ENCODE measurements around the gene UBE2Q2.

Gene UBE2Q2

DNA sequence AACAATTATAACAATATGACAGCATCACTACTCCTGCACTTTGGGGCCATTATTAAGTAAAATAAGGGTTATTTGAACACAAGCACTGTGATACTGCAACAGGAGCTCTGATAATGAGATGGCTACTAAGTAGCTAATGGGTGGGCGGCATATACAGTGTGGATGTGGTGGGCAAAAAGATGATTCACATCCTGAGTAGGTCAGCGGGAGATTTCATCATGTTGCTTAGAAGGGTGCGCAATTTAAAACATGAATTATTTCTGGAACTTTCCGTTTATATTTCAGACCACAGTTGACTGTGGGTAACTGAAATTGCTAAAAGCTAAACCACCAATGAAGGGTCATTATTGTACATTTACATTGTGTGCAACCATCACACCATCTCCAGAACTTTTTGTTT is 102.7 kb downstream of the UBE2Q2 start:
- TF ChIP-seq ZFX (IDR thresholded peaks at IDR 0.05; ENCODE audit: borderline replicate concordance): no peak
- TF ChIP-seq, protein P1, sequence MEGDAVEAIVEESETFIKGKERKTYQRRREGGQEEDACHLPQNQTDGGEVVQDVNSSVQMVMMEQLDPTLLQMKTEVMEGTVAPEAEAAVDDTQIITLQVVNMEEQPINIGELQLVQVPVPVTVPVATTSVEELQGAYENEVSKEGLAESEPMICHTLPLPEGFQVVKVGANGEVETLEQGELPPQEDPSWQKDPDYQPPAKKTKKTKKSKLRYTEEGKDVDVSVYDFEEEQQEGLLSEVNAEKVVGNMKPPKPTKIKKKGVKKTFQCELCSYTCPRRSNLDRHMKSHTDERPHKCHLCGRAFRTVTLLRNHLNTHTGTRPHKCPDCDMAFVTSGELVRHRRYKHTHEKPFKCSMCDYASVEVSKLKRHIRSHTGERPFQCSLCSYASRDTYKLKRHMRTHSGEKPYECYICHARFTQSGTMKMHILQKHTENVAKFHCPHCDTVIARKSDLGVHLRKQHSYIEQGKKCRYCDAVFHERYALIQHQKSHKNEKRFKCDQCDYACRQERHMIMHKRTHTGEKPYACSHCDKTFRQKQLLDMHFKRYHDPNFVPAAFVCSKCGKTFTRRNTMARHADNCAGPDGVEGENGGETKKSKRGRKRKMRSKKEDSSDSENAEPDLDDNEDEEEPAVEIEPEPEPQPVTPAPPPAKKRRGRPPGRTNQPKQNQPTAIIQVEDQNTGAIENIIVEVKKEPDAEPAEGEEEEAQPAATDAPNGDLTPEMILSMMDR (IDR thresholded peaks at IDR 0.05): no peak
- H3K27ac ChIP-seq: no peak overlapping the region

DNA sequence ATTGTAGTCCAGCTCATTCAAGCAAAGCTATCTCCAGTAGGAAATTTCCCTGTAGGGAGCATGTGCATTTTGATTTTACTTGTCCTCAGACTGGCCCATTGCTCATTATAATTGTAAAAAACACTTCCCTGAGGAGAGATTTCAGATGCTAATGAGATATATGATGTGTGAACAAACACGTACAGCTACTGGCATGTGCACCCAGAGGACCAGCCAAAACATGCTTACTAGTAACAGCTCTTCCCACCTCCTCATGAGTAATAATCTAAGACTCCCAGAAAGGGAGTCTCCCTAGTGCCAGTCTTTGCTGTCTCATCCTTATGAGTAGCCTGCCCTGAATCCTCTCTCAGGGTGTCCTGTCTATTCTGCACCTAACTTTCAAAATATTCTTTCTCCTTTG is 103.8 kb downstream of the UBE2Q2 start:
- TF ChIP-seq, protein P1 (IDR thresholded peaks at IDR 0.05): no peak
- no peak for TF ChIP-seq ZFX (IDR thresholded peaks at IDR 0.05; ENCODE audit: borderline replicate concordance)
- no peak overlapping the region for H3K27ac ChIP-seq

GRCh38 chr15:75948761-75949296 is 105.6 kb downstream of the UBE2Q2 start:
- TF ChIP-seq, protein P1 (IDR thresholded peaks at IDR 0.05): no peak
- no peak for TF ChIP-seq ZFX (IDR thresholded peaks at IDR 0.05; ENCODE audit: borderline replicate concordance)
- no peak overlapping the region for H3K27ac ChIP-seq

All from 22Rv1 (cell line).